ENCODE data around the gene KCNQ2.
A peak's percentile ranks its signal among the peaks of the same experiment; 100 is the strongest.

KCNQ2 gene

GRCh38 chr20:63454731-63455567, 17.5 kb downstream of the KCNQ2 start:
- peak; percentile 80 for DNase-seq (ENCODE audit: low read depth, low spot score)
- Histone ChIP-seq H3K4me1 (ENCODE audit: insufficient read depth, insufficient read length) (peaks cover 32% of the 10 kb centered on the region), H3K36me3 (ENCODE audit: insufficient read depth, insufficient read length, low read length) (peaks cover 14% of the 10 kb centered on the region), H3K27me3 (ENCODE audit: insufficient read depth, insufficient read length) (no peaks in the 10 kb centered on the region), H3K4me3 (ENCODE audit: insufficient read length, low read depth) (no peak overlapping the region), H3K9me3 (ENCODE audit: insufficient read depth, low read length) (no peaks in the 10 kb centered on the region), H3K9ac (ENCODE audit: insufficient read length, low read depth) (peak overlapping the region; percentile 36)
- TF ChIP-seq SUZ12 (IDR thresholded peaks at IDR 0.05; ENCODE audit: extremely low read depth, insufficient read depth, insufficient read length) (no peak), ZNF274 (IDR thresholded peaks at IDR 0.05; ENCODE audit: low read depth, low read length) (no peak), YY1 (IDR thresholded peaks at IDR 0.05; ENCODE audit: insufficient read depth, insufficient read length) (no peak)

- peaks cover 4% of the 10 kb centered on the region for H3K36me3 ChIP-seq (ENCODE audit: insufficient read depth, insufficient read length, low read length)
- no peak for DNase-seq (ENCODE audit: low read depth, low spot score)
- H3K4me1 ChIP-seq (ENCODE audit: insufficient read depth, insufficient read length): peaks cover 34% of the 10 kb centered on the region
- H3K27me3 ChIP-seq (ENCODE audit: insufficient read depth, insufficient read length): no peaks in the 10 kb centered on the region
- no peak overlapping the region for H3K4me3 ChIP-seq (ENCODE audit: insufficient read length, low read depth)
- no peaks in the 10 kb centered on the region for H3K9me3 ChIP-seq (ENCODE audit: insufficient read depth, low read length)
- peak overlapping the region; percentile 9 for H3K9ac ChIP-seq (ENCODE audit: insufficient read length, low read depth)
- TF ChIP-seq SUZ12 (IDR thresholded peaks at IDR 0.05; ENCODE audit: extremely low read depth, insufficient read depth, insufficient read length): no peak
- no peak for TF ChIP-seq YY1 (IDR thresholded peaks at IDR 0.05; ENCODE audit: insufficient read depth, insufficient read length)
- TF ChIP-seq ZNF274 (IDR thresholded peaks at IDR 0.05; ENCODE audit: low read depth, low read length): no peak
Measured at GRCh38 chr20:63452821-63453523, 19.5 kb downstream of the KCNQ2 start.

DNA sequence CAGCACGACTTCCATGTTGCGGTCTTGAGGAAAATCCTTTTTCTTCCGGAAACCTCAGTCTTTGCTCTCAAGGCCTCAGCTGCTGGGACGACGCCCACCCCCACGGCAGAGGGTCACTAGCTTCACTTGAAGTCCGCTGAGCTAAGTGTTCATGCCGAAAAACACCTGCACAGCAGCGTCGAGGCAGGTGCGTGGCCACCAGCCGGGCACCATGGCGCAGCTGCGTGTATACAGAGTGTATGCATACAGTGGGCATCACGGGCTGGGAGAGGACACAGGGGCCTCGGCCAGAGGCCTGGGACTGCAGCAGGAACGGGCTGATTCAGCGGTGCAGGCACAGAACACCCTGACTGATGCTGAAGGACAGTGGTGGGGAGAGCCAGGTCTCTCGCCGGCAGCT, 20.1 kb downstream of the KCNQ2 start:
- peak overlapping the region; percentile 9 for H3K9ac ChIP-seq (ENCODE audit: insufficient read length, low read depth)
- TF ChIP-seq ZNF274 (IDR thresholded peaks at IDR 0.05; ENCODE audit: low read depth, low read length) (no peak), YY1 (IDR thresholded peaks at IDR 0.05; ENCODE audit: insufficient read depth, insufficient read length) (no peak), SUZ12 (IDR thresholded peaks at IDR 0.05; ENCODE audit: extremely low read depth, insufficient read depth, insufficient read length) (no peak)
- H3K4me3 ChIP-seq (ENCODE audit: insufficient read length, low read depth): no peak overlapping the region
- peaks cover 4% of the 10 kb centered on the region for H3K36me3 ChIP-seq (ENCODE audit: insufficient read depth, insufficient read length, low read length)
- H3K27me3 ChIP-seq (ENCODE audit: insufficient read depth, insufficient read length): no peaks in the 10 kb centered on the region
- H3K4me1 ChIP-seq (ENCODE audit: insufficient read depth, insufficient read length): peaks cover 36% of the 10 kb centered on the region
- no peaks in the 10 kb centered on the region for H3K9me3 ChIP-seq (ENCODE audit: insufficient read depth, low read length)
- no peak for DNase-seq (ENCODE audit: low read depth, low spot score)

GRCh38 chr20:63451821-63452220, 20.6 kb downstream of the KCNQ2 start:
- DNase-seq (ENCODE audit: low read depth, low spot score): no peak
- TF ChIP-seq ZNF274 (IDR thresholded peaks at IDR 0.05; ENCODE audit: low read depth, low read length) (no peak), SUZ12 (IDR thresholded peaks at IDR 0.05; ENCODE audit: extremely low read depth, insufficient read depth, insufficient read length) (no peak), YY1 (IDR thresholded peaks at IDR 0.05; ENCODE audit: insufficient read depth, insufficient read length) (no peak)
- peaks cover 37% of the 10 kb centered on the region for H3K4me1 ChIP-seq (ENCODE audit: insufficient read depth, insufficient read length)
- H3K9ac ChIP-seq (ENCODE audit: insufficient read length, low read depth): peak overlapping the region; percentile 9
- H3K4me3 ChIP-seq (ENCODE audit: insufficient read length, low read depth): no peak overlapping the region
- H3K27me3 ChIP-seq (ENCODE audit: insufficient read depth, insufficient read length): no peaks in the 10 kb centered on the region
- no peaks in the 10 kb centered on the region for H3K9me3 ChIP-seq (ENCODE audit: insufficient read depth, low read length)
- peaks cover 4% of the 10 kb centered on the region for H3K36me3 ChIP-seq (ENCODE audit: insufficient read depth, insufficient read length, low read length)

DNA sequence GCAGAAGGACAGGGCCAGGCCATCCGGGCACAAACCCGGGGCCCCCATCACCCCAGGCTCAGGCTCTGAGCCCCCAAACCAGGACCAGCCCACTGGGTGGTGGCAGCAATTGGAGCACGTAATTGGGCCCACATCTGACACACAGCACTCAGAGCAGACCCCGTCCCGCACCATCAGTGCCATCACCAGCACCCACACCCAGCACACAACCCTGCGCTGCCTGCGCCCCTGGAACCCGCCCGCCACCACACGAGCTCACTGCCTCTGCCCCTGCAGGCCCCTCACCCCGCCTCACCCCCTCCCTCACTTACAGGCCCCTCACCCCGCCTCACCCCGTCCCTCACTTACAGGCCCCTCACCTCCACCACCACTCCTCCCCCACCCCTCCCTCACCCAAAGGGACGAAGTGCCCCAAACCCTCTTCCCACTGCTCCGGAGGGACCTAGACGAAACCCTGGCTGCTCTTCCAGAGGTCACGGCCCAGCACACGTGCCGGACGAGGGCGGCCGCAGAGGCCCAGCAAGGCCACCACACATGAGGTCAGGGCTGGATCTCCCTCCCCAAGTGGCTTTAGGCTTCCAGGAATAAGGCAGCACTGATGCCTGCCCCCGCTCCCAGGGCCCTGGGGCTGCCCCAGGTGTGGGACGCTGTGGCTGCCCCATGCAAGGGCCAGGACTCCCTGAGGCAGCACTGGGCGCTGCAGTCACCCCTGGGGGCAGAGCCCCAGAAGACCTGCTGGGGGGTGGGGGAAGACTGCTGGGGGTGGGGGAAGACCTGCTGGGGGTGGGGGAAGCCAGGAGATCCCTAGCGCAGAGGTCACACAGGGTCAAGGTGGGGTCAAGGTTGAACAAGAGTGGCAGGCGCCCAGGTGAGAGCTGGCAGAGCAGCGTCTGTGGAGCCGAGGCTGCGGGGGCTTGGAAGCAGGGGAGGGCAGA, 22.4 kb downstream of the KCNQ2 start:
- H3K4me3 ChIP-seq (ENCODE audit: insufficient read length, low read depth): no peak overlapping the region
- no peak overlapping the region for H3K9ac ChIP-seq (ENCODE audit: insufficient read length, low read depth)
- H3K27me3 ChIP-seq (ENCODE audit: insufficient read depth, insufficient read length): no peaks in the 10 kb centered on the region
- peaks cover 33% of the 10 kb centered on the region for H3K4me1 ChIP-seq (ENCODE audit: insufficient read depth, insufficient read length)
- DNase-seq (ENCODE audit: low read depth, low spot score): no peak
- TF ChIP-seq ZNF274 (IDR thresholded peaks at IDR 0.05; ENCODE audit: low read depth, low read length) (no peak), SUZ12 (IDR thresholded peaks at IDR 0.05; ENCODE audit: extremely low read depth, insufficient read depth, insufficient read length) (no peak)
- H3K36me3 ChIP-seq (ENCODE audit: insufficient read depth, insufficient read length, low read length): peaks cover 4% of the 10 kb centered on the region
- H3K9me3 ChIP-seq (ENCODE audit: insufficient read depth, low read length): no peaks in the 10 kb centered on the region

DNA sequence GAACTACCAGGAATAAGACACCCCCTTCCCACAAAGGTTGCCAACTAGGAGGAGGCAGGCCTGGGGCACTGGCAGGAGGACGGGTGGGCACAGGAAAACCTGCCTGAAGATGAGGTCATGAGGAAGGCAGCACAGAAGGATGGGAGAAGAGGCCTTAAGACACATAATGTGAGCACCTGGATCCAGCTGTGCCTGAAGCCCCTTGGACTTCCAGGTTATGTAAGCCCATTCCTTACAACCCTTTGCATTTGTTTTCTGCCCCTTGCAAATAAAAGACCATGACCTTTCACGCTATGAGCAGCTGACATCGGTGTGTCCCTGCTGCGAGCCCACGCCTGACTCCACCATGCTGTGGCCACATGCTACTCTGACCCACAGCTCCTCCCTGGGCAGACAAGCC, 23.4 kb downstream of the KCNQ2 start:
- peaks cover 4% of the 10 kb centered on the region for H3K36me3 ChIP-seq (ENCODE audit: insufficient read depth, insufficient read length, low read length)
- DNase-seq (ENCODE audit: low read depth, low spot score): no peak
- H3K4me3 ChIP-seq (ENCODE audit: insufficient read length, low read depth): no peak overlapping the region
- no peaks in the 10 kb centered on the region for H3K9me3 ChIP-seq (ENCODE audit: insufficient read depth, low read length)
- TF ChIP-seq ZNF274 (IDR thresholded peaks at IDR 0.05; ENCODE audit: low read depth, low read length): no peak
- TF ChIP-seq SUZ12 (IDR thresholded peaks at IDR 0.05; ENCODE audit: extremely low read depth, insufficient read depth, insufficient read length): no peak
- TF ChIP-seq YY1 (IDR thresholded peaks at IDR 0.05; ENCODE audit: insufficient read depth, insufficient read length): no peak
- H3K4me1 ChIP-seq (ENCODE audit: insufficient read depth, insufficient read length): peaks cover 28% of the 10 kb centered on the region
- no peak overlapping the region for H3K9ac ChIP-seq (ENCODE audit: insufficient read length, low read depth)
- no peaks in the 10 kb centered on the region for H3K27me3 ChIP-seq (ENCODE audit: insufficient read depth, insufficient read length)

Measured in NT2/D1 (cell line).